MM.1S (cell line): ENCODE measurements around the gene EBLN2.

Source experiments
- EZH2 ChIP-seq: fragments of 300-600 bp; sonication (generic); optimal IDR thresholded peaks from 2 replicates; pipeline ENCODE3; 2017; ENCODE audit warnings: low read depth, mild to moderate bottlenecking, antibody characterized with exemption, low read length, mixed read lengths
- EZH2phosphoT487 ChIP-seq: fragments of 300-600 bp; sonication (generic); IDR thresholded peaks from 2 replicates; pipeline ENCODE4 v1.6.1; 2018; ENCODE audit warnings: antibody characterized with exemption, low read length
- TF ChIP-seq, protein P1 (sequence below): fragments of 300-600 bp; sonication (generic); IDR thresholded peaks from 2 replicates; pipeline ENCODE4 v1.5.1; 2016; ENCODE audit warnings: antibody characterized with exemption, low read length, mixed read lengths

DNA sequence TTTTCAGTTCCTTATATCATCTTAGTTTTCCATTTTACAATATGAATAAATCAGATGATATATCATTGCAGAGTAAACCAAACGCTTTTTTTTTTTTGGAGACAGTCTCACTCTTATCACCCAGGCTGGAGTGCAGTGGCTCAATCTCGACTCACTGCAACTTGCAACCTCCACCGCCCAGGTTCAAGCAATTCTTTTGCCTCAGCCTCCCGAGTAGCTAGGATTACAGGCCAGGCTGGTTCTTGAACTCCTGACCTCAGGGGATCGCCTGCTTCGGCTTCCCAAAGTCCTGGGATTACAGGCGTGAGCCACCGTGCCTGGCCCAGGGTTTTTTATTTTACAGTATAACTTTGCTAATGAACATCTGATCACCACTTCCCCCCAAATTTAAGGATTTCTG is 5.9 kb upstream of the EBLN2 start:
- TF ChIP-seq, protein P1, sequence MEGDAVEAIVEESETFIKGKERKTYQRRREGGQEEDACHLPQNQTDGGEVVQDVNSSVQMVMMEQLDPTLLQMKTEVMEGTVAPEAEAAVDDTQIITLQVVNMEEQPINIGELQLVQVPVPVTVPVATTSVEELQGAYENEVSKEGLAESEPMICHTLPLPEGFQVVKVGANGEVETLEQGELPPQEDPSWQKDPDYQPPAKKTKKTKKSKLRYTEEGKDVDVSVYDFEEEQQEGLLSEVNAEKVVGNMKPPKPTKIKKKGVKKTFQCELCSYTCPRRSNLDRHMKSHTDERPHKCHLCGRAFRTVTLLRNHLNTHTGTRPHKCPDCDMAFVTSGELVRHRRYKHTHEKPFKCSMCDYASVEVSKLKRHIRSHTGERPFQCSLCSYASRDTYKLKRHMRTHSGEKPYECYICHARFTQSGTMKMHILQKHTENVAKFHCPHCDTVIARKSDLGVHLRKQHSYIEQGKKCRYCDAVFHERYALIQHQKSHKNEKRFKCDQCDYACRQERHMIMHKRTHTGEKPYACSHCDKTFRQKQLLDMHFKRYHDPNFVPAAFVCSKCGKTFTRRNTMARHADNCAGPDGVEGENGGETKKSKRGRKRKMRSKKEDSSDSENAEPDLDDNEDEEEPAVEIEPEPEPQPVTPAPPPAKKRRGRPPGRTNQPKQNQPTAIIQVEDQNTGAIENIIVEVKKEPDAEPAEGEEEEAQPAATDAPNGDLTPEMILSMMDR, result no peak
- no peak for TF ChIP-seq EZH2phosphoT487
- TF ChIP-seq EZH2, result no peak
